Stimulated activated CD8-positive, alpha-beta memory T cell treated with anti-CD3 and anti-CD28 coated beads, Interleukin-2, amount 100 ng/mL, for 48 hours (primary cell): ENCODE data around the gene DGUOK.

Experiments
- DNase-seq, 2 donors: peaks; one replicate each; pipeline ENCODE4 v3.0.0-alpha.2; 2020; ENCODE audit warnings: low read depth in 2 of 2

DGUOK gene

DNA sequence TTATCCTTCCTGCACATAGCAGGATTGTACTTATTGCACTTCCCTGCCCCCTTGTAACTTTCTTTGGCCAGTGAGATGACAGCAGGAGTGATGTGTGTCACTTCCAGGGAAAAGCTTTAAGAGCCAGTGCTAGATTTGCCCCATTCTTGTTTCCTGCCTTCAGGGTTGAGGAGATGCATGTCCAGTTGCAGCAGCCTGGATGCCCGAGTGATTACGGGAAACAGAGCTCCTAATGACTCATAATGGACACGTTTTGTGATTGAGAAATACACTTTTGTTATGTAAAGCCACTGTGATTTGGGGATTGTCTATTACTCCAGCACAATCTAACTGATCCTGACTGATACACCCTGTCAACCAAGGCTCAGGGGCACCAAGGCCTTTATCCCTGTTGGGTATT is 53.0 kb downstream of the DGUOK start:
- DNase-seq, result no peak

DNA sequence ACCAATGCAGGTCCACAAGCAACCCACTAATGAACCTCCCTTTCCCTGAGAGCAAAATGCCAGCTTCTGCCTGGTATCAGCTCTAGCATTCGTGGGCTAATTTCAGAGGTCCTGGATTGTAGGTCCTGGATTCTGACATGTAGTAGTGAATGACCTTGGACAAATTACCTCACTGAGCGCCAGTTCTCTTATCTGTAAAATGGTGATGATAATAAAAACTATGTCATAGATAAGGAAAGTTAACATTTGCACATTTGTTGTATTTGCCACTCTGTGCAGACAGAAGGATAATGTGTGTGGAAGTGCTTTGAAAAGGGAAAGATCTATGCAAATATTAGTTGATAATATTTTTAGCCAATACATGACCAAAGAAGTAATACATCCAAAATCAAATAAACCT is 53.9 kb downstream of the DGUOK start:
- DNase-seq, result no peak

DNA sequence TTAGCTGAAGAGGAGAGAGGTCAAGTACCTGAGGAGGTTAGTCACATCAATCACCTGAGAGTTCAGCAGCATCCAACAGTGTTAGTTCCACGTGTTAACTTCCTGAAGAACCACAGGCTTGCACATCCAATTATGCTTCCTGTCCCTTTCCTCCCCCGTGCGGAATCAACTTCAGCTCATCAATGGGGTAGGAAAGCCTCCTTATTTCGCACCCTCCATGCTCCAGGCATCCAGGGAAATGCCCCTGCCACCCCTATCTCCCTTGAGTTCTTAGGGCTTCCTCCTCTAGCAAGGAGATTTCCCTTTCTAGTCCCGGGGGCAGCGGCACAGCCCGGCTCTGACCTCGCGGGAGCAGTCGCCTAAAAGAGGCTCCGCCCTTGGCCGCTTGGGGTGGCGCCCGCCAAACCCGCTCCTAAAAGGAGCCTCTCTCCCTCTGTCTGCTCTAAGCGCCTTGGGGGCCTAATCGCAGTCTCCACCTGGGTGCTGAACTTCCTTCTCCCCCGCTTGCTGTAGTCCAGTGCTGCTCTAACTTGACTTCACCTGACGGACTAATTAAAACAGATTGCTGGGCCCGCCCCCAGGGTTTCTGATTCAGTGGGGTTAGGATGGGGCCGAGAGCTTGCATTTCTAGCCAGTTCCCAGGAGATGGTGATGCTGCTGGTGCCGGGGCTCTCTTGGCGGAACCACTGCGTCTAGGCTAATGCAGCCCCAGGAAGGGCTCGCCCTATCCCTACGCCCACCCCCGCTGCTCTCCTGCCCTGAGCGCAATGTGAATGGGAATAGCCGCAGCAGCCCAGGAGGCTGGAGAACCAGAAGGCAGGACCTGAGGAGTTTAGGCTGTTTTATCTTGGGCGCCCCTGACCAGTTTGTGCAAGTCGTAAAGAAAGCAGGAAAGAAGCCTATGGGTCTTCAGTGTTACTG is 54.7 kb downstream of the DGUOK start:
- peak in 1 of 2 donors; percentile 42 for DNase-seq

DNA sequence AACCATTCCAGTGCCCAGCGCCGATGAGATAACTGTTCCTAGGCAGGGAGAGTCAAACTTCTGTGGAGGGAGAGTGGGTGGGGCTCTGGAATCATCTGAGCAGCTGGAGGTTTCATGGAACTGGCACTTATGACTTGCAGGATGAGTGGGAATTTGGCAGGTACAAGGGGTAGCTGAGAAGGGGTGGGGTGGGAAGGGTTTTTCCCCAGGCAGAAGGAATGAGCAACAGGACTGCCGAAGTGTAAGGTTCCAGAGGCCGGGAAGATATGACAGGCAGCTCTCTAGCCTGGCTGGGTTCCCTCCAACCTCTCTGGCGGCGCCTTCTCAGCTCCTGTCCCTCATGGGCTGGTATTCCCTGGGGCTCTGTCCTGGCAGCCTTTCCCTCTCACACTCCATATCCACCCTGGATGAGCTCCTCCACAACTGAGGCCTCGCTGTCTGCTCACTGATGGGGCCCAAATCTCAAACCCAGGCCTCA is 55.5 kb downstream of the DGUOK start:
- no peak for DNase-seq

DNA sequence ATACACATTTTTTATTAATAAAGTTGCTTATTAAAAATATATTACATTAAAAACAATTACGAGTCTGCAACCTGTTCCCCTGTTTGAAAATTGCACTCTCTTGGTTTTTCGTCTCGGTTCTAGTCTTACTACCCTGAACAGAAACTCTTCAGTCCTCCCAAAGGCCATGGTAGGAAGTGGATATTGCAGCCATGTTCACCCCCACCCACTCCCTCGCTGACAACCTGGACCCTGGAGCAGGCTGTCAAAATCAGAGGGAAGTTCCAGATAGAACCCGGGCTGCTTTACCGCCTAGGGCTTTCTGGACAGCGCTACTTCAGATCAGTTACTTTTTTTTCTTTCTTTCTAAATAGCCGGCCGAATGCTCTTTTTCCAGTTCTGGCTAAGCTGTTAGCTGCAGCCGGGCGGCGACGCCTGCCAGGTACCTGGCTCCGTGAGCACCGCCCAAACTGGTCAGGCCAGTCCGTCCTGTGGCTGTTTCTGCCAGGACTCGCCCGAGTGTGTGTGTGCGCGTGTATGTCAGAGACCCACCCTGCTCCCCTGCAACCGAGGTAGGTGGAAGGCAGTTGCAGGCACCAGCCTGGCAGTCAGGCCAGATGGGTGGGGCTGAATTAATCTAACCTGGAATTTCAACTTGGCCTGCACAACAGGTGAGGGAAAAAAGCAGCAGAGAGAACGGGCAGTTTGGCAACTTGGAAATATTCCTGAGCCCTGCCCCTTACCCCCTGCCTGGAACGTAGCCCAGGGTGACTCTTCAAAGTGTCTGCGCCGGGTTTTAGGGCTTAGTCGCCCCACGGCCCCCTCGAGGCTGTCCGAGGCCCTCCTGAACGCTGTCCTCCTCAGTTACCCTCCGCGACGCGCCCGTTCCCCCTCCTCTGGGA is 56.9 kb downstream of the DGUOK start:
- DNase-seq, result no peak

DNA sequence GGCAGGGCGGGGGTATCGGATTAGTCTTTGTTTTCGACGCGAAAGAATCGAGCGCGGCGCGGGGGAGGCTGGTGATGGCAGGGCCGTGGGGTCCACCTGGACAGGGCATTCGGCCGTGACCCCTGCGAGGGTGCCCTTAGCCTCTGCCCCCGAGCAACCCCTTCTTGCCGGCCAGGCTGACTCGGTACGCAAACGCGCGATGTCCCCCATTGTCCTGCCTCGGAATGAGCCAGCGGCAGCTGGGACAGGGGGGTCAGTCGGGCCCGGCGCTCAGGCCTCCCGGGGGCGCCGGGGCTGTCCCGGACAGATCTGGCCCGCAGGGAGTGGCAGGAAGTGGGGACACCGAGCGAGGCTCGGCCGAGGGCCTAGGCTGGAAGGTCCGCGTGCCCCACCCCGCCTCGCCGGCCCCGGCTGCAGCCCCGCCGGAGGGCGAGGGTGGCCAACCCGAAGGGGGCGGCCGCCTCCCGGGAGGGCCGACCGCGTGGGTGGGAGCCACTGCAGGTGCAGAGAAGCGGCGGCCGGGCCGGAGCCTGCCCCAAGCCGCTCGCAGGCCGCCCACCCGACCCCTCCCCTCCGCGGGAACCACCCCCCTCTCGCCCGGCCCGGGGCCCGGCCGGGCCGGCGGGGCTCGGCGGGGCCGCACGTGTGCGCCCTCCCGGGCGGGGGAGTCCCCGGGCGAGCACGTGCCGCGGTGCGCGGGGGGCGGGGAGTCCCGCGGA is 57.7 kb downstream of the DGUOK start, which contains the start of gene TET3:
Gene TET3 (plus strand): TSS at position 708 of the 719 bp plus-strand sequence. CDS start 1,494 bp downstream, outside the sequence.
- peak in 1 of 2 donors; percentile 36 for DNase-seq

DNA sequence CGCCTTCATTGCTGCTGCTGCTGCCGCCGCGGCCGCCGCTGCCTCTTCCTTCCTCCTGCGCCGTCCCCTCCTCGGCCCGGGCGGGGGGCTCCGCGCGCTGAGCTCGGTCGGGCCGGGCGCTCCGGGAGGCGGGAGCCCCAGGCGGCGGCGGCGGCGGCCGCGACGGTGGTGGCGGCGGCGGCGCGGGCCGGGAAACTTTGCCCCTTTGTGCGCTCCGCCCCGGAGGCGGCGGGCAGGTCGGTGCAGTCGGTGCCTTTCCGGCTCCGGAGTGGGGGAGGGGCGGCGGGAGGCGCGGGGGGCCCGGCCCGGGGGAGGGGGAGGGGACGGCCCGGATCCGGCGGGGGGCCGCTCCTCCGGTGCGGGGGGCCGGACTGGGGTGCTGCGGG is 58.2 kb downstream of the DGUOK start:
- no peak for DNase-seq

DNA sequence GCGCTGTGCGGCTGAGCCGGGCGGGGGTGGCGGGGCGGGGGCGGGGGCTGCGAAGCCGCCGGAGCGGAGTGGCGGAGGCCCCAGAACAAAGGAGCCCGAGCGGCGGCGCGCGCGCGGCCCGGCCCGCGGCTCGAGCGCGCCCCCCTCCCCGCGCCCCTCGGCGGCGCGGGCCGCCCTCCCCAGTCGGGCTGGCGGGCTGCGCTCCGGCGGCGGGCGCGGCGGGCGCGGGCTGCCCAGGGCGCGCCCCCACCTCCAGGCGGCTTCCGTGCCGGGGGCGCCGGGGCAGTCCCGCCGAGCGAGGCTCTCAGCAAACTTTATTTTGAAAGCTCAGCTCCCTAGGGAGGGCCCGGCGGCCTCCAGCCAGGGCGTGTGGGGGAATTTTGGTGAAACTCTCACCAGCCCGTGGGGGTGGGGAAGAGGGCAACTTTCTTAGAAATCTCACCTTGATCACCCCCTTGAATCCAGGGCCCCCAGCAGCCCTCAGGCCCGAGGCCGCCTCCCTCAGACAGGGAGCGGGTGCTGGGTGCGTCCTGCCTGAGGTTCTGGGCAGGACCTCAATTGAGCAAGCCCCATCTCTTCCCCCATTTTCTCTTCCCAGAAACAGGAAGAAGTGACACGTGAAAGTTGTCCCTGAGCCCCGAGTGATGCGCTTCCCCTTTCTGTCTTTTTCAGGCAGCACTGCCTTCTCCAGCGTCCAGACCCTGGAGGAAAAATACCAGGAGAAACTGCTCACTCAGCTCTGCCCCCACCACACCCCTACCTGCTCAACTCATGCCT is 58.8 kb downstream of the DGUOK start:
- DNase-seq, result peak; percentile 47 to 71

DNA sequence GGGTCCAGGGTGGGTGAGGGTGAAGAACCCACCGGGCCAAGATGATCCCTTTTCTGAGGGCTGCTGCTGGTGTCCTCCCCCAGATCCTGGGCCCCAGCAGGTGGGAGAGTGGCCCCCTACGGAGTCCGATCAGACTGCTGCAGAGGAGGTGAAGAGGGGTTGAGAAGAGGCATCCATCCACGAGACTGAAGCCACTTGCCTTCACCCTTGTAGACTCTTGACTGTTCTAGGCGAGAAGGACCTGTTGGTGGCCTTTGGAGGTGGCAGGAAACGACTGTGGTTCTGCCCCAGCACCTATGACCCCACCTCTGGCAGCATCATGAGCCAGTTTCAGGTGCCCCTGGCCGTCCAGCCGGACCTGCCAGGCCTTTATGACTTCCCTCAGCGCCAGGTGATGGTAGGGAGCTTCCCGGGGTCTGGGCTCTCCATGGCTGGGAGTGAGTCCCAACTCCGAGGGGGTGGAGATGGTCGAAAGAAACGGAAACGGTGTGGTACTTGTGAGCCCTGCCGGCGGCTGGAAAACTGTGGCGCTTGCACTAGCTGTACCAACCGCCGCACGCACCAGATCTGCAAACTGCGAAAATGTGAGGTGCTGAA is 59.5 kb downstream of the DGUOK start:
- no peak for DNase-seq

DNA sequence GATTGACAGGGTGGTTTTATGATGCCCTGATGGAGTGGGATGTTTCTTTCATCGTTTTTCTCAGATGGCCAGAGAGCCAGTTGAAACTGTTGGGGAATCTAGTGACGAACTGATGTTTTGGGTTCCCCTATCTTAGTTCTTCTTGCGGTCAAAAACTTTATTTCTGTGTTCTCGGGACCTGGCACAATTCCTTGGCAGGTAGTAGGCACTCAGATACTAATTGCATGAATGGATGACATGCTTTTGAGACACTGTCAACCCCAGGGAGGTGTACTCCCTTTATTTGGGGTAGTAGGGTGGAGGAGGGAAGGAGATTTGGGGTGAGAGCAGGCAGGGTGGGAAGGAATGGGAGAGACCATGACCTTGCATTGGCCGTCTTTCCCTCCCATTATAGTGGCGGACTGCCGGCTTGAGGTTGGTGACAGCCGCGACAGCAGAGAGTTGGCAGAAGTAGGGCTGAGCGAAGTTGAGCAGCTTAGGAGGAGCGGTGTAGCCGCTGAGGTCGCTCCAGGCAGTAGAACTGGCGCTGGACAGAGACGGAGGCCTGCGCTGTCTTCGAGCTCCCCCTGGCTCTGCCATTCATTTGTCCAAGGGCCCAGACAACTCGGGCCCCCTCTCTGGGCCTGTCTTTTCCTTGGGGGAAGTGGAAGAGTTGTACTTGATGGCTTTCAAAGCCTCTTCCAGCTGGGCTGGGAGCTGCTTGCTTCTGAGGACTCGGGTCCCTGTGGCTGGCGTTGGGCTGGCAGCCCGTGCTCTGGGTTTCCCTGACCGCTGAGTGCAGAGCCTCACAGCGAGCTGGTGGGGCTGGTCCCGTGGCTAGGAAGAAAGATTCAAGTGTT is 60.6 kb downstream of the DGUOK start:
- no peak for DNase-seq

DNA sequence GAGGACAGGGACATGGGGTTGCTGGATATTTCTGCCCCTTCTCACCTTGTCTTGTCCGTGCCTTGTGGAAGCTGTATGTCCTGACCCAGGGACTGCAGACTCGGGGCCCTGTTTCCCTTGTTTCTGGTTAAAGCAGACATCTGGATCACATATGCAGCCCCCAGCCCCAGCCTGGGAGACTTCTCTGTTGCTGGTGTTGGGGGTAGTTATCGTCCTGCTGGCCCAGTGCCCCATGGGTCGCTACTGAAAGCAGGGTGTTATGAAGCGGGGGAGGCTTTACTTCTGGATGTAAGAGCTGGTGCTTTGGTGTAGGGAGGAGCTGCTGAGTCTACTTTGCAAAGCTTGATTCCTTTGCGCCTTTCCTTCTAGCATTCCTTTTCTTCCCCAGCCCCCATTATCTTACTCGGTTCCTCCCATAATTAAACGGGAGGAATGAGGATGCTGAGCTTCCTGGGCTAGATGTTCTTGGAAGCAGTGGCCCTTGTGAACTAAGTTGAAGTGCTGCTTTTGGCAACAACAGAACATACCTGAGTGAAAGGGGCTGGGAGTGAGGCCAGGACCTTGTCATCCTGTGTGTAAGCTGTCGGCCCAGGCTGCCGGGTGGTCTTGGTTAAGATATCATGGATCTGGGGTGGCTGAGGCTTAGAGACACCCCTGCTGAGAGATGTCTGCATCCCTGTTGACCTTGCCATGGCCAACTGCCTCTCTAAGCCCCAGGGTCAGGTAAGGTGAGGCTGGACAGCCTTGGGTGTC is 61.4 kb downstream of the DGUOK start:
- no peak for DNase-seq

DNA sequence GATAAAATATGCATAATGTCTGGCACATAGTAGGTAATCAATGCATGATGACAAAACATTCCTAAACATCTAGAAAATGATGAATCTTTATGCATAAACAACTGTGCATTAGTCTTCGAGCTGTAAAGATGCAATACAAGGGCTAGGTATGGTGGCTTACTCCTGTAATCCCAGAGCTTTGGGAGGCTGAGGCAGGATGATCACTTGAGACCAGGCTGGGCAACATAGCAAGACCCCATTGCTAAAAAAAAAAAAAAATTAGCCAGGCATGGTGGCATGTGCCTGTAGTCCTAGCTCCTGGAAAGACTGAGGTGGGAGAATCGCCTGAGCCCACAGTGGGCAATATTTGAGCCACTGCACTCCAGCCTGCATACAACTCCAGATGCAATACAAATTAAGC is 63.3 kb downstream of the DGUOK start:
- DNase-seq, result no peak

DNA sequence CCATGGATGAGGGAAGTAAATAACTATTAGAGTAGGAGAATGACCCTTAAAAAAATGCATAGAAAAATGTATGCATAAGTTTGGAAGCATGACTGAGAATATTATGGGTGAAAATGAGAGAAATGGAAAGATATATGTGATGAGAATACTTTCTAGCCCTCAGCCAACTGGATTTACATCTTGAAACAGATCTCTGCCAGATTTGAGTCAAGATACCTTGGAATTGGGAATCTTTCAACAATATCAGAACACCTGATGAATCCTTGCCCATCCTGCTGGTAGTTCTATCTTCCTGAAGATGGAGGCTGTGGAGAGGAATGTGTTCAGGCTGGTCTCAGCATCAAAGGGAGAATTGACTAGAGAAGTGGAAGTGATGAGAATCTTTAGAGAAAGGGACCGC is 63.9 kb downstream of the DGUOK start:
- no peak for DNase-seq

DNA sequence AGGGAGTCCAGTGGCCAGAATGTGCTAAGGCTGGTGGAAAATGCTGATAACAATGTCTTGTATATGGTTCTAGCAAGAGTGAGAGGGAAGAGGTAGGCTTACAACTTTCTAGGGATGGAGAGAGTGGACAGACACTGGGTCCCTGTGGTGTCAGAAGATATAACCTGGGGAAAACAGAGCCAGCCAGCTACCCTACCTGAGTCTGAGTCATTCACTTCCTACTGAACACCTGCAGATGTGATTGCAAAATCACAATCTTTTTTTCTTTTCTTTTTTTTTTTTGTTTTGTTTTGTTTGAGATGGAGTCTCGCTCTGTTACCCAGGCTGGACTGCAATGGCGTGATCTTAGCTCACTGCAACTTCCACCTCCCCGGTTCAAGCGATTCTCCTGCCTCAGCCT is 65.4 kb downstream of the DGUOK start:
- DNase-seq, result no peak

DNA sequence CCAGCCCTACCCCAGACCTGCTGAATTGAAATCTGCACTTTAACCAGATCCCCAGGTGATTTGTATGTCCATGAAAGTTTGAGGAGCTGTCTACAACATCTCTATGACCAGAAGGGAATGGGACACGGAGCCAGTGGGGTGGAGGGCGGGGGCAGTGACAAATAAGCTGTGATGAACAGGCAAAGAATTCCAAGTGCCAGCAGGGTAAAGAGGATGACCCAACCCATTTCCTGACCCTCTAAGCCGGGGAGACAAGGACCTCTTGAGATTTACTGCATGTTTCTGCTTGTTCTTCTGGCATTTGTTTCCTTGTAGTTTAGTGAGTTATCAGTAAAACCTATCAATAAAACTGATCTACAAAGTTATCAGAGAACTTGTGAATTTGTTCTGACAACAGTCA is 66.7 kb downstream of the DGUOK start:
- no peak for DNase-seq

DNA sequence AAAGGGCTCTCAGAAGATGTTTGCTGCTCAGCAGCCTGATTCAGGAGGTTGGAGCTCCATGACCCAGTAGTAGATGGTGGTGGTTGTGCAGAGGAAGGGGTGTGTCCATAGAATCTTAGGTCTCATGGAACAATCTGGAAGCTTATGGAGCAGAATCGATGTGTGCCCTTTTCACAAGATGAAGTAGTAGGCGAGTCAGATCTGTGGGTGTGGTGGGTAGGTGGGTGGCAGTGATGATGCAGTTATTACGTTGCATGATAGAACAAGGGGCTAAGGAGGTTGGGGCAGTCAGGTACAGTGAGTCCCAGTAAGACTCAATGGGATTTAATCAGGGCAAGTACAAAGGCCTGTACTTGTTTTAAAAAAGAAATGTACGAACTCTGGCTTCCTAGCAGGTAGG is 67.1 kb downstream of the DGUOK start:
- DNase-seq, result no peak

DNA sequence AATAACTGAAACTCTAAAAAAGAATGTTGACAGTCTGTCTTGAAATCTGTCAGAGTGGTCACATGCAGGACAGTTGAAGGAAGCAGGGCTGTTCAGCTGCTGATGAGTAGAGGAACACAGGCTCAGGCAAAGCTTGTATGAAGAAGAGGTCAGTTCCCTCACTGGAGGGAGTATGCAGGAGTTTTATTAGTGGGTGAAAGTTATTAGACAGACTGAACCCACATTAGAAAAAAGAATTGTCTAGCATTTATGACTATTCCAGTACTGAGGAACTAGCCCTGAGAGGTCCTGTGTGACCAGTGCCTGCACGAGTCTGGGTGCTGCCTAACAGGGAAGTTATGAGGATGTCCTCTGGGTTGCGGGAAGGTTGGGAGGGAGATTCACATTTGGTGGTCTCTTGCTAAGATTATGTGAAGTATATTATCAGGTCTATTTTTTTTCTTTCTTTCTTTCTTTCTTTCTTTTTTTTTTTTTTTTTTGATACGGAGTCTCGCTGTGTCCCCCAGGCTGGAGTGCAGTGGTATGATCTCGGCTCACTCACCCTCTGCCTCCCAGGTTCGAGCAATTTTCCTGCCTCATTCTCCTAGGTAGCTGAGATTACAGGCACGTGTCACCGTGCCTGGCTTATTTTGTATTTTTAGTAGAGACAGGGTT is 67.6 kb downstream of the DGUOK start:
- DNase-seq, result no peak

DNA sequence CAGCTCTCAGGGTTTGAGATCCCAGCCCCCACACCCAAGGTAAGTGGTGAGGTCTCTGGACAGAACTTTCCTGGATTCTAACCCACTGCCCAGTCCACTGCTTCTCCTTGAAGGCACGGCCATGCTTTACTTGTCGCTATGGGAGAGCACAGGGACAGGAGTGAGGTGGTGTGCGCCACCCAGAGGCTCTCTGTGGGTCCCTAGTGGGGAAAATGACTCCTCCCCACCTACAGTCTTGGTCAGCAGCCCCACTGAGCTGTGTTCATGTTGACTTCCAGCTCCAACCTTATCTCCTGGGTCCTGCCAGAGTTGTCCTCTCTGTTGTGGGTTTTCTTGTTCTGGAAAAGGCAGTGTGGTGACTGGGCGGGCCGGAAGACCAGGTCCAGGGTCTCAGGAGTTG is 69.1 kb downstream of the DGUOK start:
- no peak for DNase-seq

DNA sequence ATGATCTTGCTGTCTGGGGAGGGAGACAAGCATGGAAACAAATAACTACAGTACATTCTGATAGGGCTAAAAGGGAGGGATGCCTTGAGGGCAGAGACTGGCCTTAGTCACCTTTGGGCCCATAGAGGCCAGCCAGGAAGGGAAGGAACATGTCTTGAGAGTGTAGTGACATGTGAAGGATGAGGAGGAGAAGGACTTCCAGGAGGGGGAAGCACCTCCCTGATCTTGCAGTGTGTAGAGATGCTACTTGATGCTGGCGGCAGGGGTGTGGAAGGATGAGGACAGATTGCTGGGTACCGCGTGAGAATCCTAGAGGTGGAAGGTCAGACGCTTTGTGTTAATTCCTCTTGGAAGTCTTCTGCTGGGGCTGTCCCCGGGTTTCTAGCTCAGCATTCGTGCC is 71.1 kb downstream of the DGUOK start:
- no peak for DNase-seq
